NB4 (cell line): ENCODE data around the gene ZBED4.

Source experiments
- MYC ChIP-seq: IDR thresholded peaks from 2 replicates; pipeline ENCODE4 v1.6.1; 2011; ENCODE audit warnings: low read depth, low read length
- POLR2A ChIP-seq: IDR thresholded peaks from 2 replicates; pipeline ENCODE4 v1.6.1; 2011; ENCODE audit warnings: mild to moderate bottlenecking; ENCODE audit not compliant: insufficient read length; ENCODE audit errors: extremely low read depth
- TF ChIP-seq, protein P1 (sequence below): IDR thresholded peaks from 2 replicates; pipeline ENCODE4 v1.6.1; 2011; ENCODE audit warnings: low read depth, low read length
- TF ChIP-seq, protein P2 (sequence below): IDR thresholded peaks from one replicate; pipeline ENCODE4 v1.5.1; 2012; ENCODE audit warnings: low read depth, low read length

DNA sequence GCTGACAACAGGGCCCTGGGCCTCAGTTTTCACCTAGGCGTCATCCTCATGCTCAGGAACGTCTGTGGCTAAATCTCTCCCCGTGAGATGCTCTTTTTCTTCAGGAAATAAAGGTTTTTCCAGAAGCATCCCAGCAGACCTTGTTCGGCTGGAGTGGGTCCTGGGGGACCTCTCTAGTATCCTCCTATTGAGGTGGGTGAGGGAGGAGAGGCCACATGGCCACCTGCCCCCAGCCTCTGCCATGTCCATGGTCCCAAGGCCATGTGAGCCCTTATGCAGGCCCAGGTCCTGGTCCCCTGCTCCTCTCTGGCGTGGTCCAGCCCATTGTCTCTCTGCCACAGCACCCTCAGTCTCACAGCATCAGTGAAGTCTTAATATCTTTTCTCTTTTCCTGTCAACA, 42.6 kb downstream of the ZBED4 start:
- TF ChIP-seq, protein P1, sequence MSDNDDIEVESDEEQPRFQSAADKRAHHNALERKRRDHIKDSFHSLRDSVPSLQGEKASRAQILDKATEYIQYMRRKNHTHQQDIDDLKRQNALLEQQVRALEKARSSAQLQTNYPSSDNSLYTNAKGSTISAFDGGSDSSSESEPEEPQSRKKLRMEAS = no peak
- TF ChIP-seq, protein P2, sequence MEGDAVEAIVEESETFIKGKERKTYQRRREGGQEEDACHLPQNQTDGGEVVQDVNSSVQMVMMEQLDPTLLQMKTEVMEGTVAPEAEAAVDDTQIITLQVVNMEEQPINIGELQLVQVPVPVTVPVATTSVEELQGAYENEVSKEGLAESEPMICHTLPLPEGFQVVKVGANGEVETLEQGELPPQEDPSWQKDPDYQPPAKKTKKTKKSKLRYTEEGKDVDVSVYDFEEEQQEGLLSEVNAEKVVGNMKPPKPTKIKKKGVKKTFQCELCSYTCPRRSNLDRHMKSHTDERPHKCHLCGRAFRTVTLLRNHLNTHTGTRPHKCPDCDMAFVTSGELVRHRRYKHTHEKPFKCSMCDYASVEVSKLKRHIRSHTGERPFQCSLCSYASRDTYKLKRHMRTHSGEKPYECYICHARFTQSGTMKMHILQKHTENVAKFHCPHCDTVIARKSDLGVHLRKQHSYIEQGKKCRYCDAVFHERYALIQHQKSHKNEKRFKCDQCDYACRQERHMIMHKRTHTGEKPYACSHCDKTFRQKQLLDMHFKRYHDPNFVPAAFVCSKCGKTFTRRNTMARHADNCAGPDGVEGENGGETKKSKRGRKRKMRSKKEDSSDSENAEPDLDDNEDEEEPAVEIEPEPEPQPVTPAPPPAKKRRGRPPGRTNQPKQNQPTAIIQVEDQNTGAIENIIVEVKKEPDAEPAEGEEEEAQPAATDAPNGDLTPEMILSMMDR = no peak
- TF ChIP-seq POLR2A (no peak), MYC (no peak)
